ENCODE results near the gene FEZ2. TPM values are rescaled to one million over a fixed set of nuclear protein-coding genes. Genes with fewer than 3 reads are reported as not detected.

The FEZ2 gene
- total and polyA plus RNA-seq, 2 of the 8 experiments (the other 6 are each of a cell fraction or from before 2014, with no cell fraction given), result 7.5 to 16.4 TPM

- CTCF ChIA-PET (ENCODE audit: partially characterized antibody), result interaction anchor here (0.6 to 0.9 kb wide), 3 partner anchors 21 to 93 kb away, joined by 3 to 7 read pairs (median 3); no protein-coding TSS in a partner anchor
- Histone ChIP-seq H3K27ac (ENCODE audit: low read depth, low read length) (no peak overlapping the region), H3K9me3 (ENCODE audit: insufficient read depth in 2 of 2, low read depth in 1 of 2, low read length in 1 of 2) (no peaks in the 10 kb centered on the region)
Measured at GRCh38 chr2:36616947-36617346, 19.0 kb upstream of the FEZ2 start.

More at GRCh38 chr2:36616947-36617346, 19.0 kb upstream of the FEZ2 start:
- Histone ChIP-seq H3K36me3 (ENCODE audit: control insufficient read depth in 2 of 4, insufficient read depth in 4 of 4, low read length in 3 of 4) (no peaks in the 10 kb centered on the region), H2AFZ (ENCODE audit: low read length) (no peak overlapping the region), H3K79me2 (ENCODE audit: control insufficient read depth in 1 of 2, insufficient read depth in 2 of 2, low read length in 2 of 2) (no peaks in the 10 kb centered on the region), H3K23me2 (ENCODE audit: low read depth, low read length) (no peaks in the 10 kb centered on the region), H4K20me1 (replicated peaks in 1 of 2; ENCODE audit: control insufficient read depth in 1 of 2, insufficient read depth in 2 of 2, low read length in 2 of 2) (no peaks in the 10 kb centered on the region), H2BK120ac (replicated peaks; ENCODE audit: low read depth, low read length) (no peak overlapping the region), H3K56ac (replicated peaks; ENCODE audit: insufficient read length, low read depth, low read length) (no peak overlapping the region), H4K5ac (ENCODE audit: insufficient read length, low read depth, low read length) (peak overlapping the region; percentile 75), H3K9ac (replicated peaks in 1 of 4; ENCODE audit: extremely low read depth in 1 of 4, low read depth in 3 of 4, low read length in 3 of 4) (no peak overlapping the region), H3K27me3 (replicated peaks in 1 of 4; ENCODE audit: control insufficient read depth in 3 of 4, extremely low read depth in 1 of 4, insufficient read depth in 3 of 4, low read length in 3 of 4) (no peaks in the 10 kb centered on the region), H2BK15ac (ENCODE audit: low read length) (no peak overlapping the region), H3K18ac (ENCODE audit: extremely low read depth, low read length) (no peak overlapping the region; the same call in 1 of the 2 replicates), H3K23ac (ENCODE audit: insufficient read length) (no peak overlapping the region), H2BK12ac (ENCODE audit: low read depth, low read length) (no peak overlapping the region), H3K79me1 (ENCODE audit: low read depth, low read length) (0 out of 2 replicates have a peak, but pooled peaks cover 2% of the 10 kb centered on the region), H2AK5ac (ENCODE audit: low read depth, low read length) (no peak overlapping the region), H2BK5ac (ENCODE audit: low read depth, low read length) (no peak overlapping the region), H3K4me3 (ENCODE audit: extremely low read depth in 1 of 4, insufficient read depth in 2 of 4, low read depth in 3 of 4, low read length in 4 of 4) (peak overlapping the region in 1 of 4 experiments; percentile 10; a peak in 1 of 8 replicates), H4K8ac (ENCODE audit: extremely low read depth, insufficient read depth, low read length) (no peak overlapping the region), H3K14ac (ENCODE audit: insufficient read length) (no peak overlapping the region), H3K4me1 (replicated peaks in 1 of 4; ENCODE audit: control insufficient read depth in 3 of 4, insufficient read depth in 4 of 4, low read length in 3 of 4) (peaks cover 0 to 25% (median 12%) of the 10 kb centered on the region in 4 experiments; a peak in 3 of 7 replicates), H4K91ac (replicated peaks; ENCODE audit: insufficient read length, low read length) (no peak overlapping the region), H3K4ac (replicated peaks; ENCODE audit: insufficient read length, low read depth, low read length) (no peak overlapping the region), H3K4me2 (ENCODE audit: insufficient read depth in 1 of 2, low read depth in 2 of 2, low read length in 2 of 2) (peak overlapping the region; percentile 7 to 35; a peak in 1 of 4 replicates), H2BK20ac (ENCODE audit: low read length) (no peak overlapping the region)
- DNase-seq (ENCODE audit: low read depth in 1 of 2, low spot score in 2 of 2) (no peak), FAIRE-seq (peak; percentile 39)
- TF ChIP-seq EZH2 (IDR thresholded peaks at IDR 0.05; ENCODE audit: low read depth, low read length, severe bottlenecking), result no peak
- TF ChIP-seq SP1 (IDR thresholded peaks at IDR 0.05; ENCODE audit: low read depth, low read length), result peak; percentile 81
- no peak for TF ChIP-seq TCF12 (IDR thresholded peaks at IDR 0.05; ENCODE audit: low read depth, low read length)
- no peak for TF ChIP-seq MAFK (IDR thresholded peaks at IDR 0.05; ENCODE audit: low read depth, low read length)
- TF ChIP-seq CHD2 (IDR thresholded peaks at IDR 0.05; ENCODE audit: low read length), result no peak
- no peak for TF ChIP-seq BCL11A (IDR thresholded peaks at IDR 0.05; ENCODE audit: low read depth in 2 of 2, low read length in 2 of 2)
- TF ChIP-seq YY1 (IDR thresholded peaks at IDR 0.05; ENCODE audit: low read depth, low read length), result peak; percentile 5; the same call in 1 of the 2 replicates
- TF ChIP-seq RXRA (IDR thresholded peaks at IDR 0.05; ENCODE audit: insufficient read depth, low read depth, low read length), result no peak
- TF ChIP-seq CTBP2 (IDR thresholded peaks at IDR 0.05; ENCODE audit: borderline replicate concordance, insufficient read depth, insufficient read length, low read length), result no peak
- no peak for TF ChIP-seq SIX5 (IDR thresholded peaks at IDR 0.05; ENCODE audit: low read depth, low read length)
- TF ChIP-seq CBX5 (IDR thresholded peaks at IDR 0.05; ENCODE audit: low read depth, low read length), result no peak
- no peak for TF ChIP-seq SP4 (IDR thresholded peaks at IDR 0.05; ENCODE audit: low read length)
- TF ChIP-seq HDAC6 (IDR thresholded peaks at IDR 0.05; ENCODE audit: low read depth, low read length), result no peak
- TF ChIP-seq FOSL1 (IDR thresholded peaks at IDR 0.05; ENCODE audit: insufficient read depth, low read depth, low read length), result no peak
- TF ChIP-seq NANOG (IDR thresholded peaks at IDR 0.05; ENCODE audit: insufficient read depth, low read depth, low read length, poor library complexity, severe bottlenecking), result no peak
- POLR2A ChIA-PET (ENCODE audit: partially characterized antibody), result interaction anchor here (0.6 kb wide), 2 partner anchors 74 to 77 kb away, joined by 3 to 4 read pairs; no protein-coding TSS in a partner anchor
